Upper lobe of left lung (tissue), 4 donors: ENCODE measurements around the gene NT5C2.
"Not testable (repeated sequence)": the region's sequence is repeated elsewhere in the genome, so short reads cannot be mapped to it uniquely, and the experiment has no call there.

Experiments used
- EP300 ChIP-seq, 4 donors: sonication (generic); formaldehyde crosslinking; IDR thresholded peaks; one replicate each; pipeline ENCODE4 v1.5.1; 2017; ENCODE audit warnings: antibody characterized with exemption in 4 of 4, control low read depth in 2 of 4
- POLR2A ChIP-seq, 4 donors: fragments of 450-650 bp; IDR thresholded peaks; one replicate each; pipeline ENCODE4 v1.5.1; 2016 to 2017; ENCODE audit warnings: antibody characterized with exemption in 4 of 4, mild to moderate bottlenecking in 2 of 4
- POLR2AphosphoS5 ChIP-seq, 2 donors: sonication (generic); formaldehyde crosslinking; IDR thresholded peaks; one replicate each; pipeline ENCODE4 v1.5.1; 2017; ENCODE audit warnings: antibody characterized with exemption in 2 of 2
- TF ChIP-seq, protein P1 (sequence below), 6 experiments: fragments of 450-650 bp in 4 of 6; fragments of 200-600 bp in 2 of 6; sonication (generic) in 2 of 6; IDR thresholded peaks; one replicate each; pipeline ENCODE4 v1.5.1; 2016 to 2019; ENCODE audit warnings: antibody characterized with exemption in 6 of 6

DNA sequence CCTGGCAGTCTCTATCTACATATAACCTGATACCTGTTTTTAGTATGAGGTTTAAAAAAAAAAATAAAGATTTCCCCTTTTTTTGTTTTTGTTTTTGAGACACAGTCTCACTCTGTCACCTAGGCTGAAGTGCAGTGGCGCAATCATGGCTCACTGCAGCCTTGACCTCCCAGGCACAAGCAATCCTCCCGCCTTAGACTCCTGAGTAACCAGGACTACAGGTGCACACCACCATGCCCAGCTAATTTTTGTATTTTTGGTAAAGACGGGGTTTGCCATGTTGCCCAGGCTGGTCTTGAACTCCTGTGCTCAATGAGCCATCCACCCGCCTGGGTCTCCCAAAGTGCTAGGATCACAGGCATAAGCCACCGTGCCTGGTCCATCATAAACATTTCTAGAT, 25.5 kb downstream of the NT5C2 start:
- not testable (repeated sequence) for TF ChIP-seq EP300, POLR2A, POLR2AphosphoS5 (IDR thresholded peaks at IDR 0.05)
- TF ChIP-seq, protein P1, sequence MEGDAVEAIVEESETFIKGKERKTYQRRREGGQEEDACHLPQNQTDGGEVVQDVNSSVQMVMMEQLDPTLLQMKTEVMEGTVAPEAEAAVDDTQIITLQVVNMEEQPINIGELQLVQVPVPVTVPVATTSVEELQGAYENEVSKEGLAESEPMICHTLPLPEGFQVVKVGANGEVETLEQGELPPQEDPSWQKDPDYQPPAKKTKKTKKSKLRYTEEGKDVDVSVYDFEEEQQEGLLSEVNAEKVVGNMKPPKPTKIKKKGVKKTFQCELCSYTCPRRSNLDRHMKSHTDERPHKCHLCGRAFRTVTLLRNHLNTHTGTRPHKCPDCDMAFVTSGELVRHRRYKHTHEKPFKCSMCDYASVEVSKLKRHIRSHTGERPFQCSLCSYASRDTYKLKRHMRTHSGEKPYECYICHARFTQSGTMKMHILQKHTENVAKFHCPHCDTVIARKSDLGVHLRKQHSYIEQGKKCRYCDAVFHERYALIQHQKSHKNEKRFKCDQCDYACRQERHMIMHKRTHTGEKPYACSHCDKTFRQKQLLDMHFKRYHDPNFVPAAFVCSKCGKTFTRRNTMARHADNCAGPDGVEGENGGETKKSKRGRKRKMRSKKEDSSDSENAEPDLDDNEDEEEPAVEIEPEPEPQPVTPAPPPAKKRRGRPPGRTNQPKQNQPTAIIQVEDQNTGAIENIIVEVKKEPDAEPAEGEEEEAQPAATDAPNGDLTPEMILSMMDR (IDR thresholded peaks at IDR 0.05) = not testable (repeated sequence)
